ENCODE data around the gene VPS26B. TPM values are rescaled to one million over a fixed set of nuclear protein-coding genes. Genes with fewer than 3 reads are reported as not detected.

The VPS26B gene
- total and polyA plus RNA-seq, 9 of the 15 experiments (the other 6 are each of a cell fraction or from before 2014, with no cell fraction given): 3.5 to 43.3 (median 27.4) TPM

DNA sequence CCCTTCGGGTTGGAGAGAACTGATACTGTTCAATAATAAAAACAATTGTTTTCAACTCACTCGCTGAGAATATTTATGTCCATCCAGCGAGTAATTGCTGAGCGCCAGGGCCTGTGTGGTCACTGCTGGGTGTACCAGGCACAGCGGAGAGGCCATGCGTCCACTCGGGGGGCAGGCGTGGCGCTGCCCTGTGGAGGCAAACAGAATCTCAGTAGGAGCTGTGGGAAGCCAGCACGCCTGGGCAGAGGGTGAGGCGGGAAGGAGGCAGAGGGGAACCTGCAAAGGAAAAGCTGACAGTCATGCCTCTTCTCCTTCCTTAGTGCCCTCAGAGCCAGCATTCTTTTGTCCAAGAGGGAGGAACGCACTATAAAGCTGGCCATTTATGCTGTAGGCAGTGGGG is 63.1 kb downstream of the VPS26B start:
- H3K9me3 ChIP-seq (replicated peaks; ENCODE audit: control insufficient read depth, insufficient read depth, low read depth, low read length): no peaks in the 10 kb centered on the region
- POLR2A ChIA-PET: interaction anchor here (0.6 kb wide), 1 partner anchor 239 kb away, joined by 3 read pairs; no protein-coding TSS in a partner anchor
- CTCF ChIA-PET (ENCODE audit: low intra/inter-chr PET ratio): no interaction called here
- no peak overlapping the region for H3K4me2 ChIP-seq (ENCODE audit: insufficient read depth, low read length)
- no peak for ATAC-seq
- intact Hi-C loops (cut with micrococcal nuclease) (no loop called here), in situ Hi-C loops (cut with MboI) (no loop called here)
- H3K4me3 ChIP-seq: no peak overlapping the region
- no peak overlapping the region for H3K9ac ChIP-seq (ENCODE audit: insufficient read depth in 1 of 2, low read depth in 2 of 2, low read length in 2 of 2)
- no peak for DNase-seq (ENCODE audit: extremely low read depth in 1 of 4, low spot score in 3 of 4)
- TF ChIP-seq ETV6 (IDR thresholded peaks at IDR 0.05; ENCODE audit: borderline replicate concordance in 1 of 2, low read depth in 2 of 2, low read length in 1 of 2) (no peak), ETV6 (CRISPR knock-in tag; IDR thresholded peaks at IDR 0.05; ENCODE audit: borderline replicate concordance) (no peak), ZNF436 (CRISPR knock-in tag; IDR thresholded peaks at IDR 0.05) (no peak), TCF7L2 (IDR thresholded peaks at IDR 0.05; ENCODE audit: low read depth, low read length) (no peak), RHOXF2B (CRISPR knock-in tag; conservative IDR thresholded peaks at IDR 0.05) (no peak)
- no peak overlapping the region for H3K27ac ChIP-seq (ENCODE audit: extremely low read depth, low read depth, low read length)
- H3K27me3 ChIP-seq (ENCODE audit: control insufficient read depth in 2 of 2, insufficient read depth in 2 of 2, low read length in 2 of 2): peaks cover 7 to 35% of the 10 kb centered on the region in 2 experiments; a peak in 4 of 5 replicates
- no peaks in the 10 kb centered on the region for H3K36me3 ChIP-seq (ENCODE audit: control insufficient read depth, insufficient read depth, low read length)
- no peak for FAIRE-seq
- no peaks in the 10 kb centered on the region for H3K9me1 ChIP-seq (ENCODE audit: control insufficient read depth, insufficient read depth, low read length)
- H2AFZ ChIP-seq (ENCODE audit: low read depth, low read length): no peak overlapping the region
- 0 out of 2 replicates have a peak, but pooled peaks cover 1% of the 10 kb centered on the region for H4K20me1 ChIP-seq (replicated peaks; ENCODE audit: control insufficient read depth, insufficient read depth, low read length)
- H3K79me2 ChIP-seq (ENCODE audit: control insufficient read depth, insufficient read depth, low read length): no peaks in the 10 kb centered on the region
- WGBS (ENCODE audit: insufficient coverage, low coverage, missing lambda C conversion rate): 52% methylated on average over 12 of the region's 12 CpGs
- no TSS peak for BruUV-seq (replicated peaks)
- H3K4me1 ChIP-seq (replicated peaks in 1 of 2; ENCODE audit: control insufficient read depth in 2 of 2, insufficient read depth in 2 of 2, low read length in 2 of 2): peaks cover 5 to 15% of the 10 kb centered on the region in 2 experiments; a peak in 3 of 5 replicates

DNA sequence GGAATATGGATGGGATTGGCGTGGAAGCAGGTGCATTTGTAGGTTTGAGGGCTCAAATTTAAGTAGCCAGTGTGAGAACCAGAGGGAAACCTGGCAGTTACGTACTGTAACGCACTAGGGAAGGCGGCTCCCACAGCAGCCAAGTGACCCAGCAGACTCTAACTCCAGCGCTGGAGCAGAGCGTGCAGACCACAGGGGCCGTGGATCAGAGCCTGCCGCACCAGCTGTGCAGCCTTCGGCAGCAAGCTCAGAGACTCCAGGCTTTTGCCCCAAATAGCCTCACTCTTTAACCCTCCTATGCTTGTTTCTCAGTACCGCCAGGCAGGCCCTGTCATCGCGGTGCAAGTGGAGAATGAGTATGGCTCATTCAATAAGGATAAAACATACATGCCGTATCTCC is 64.0 kb downstream of the VPS26B start:
- 0 out of 3 replicates have a peak, but pooled peaks have one; percentile 11 for ATAC-seq
- H3K9me3 ChIP-seq (replicated peaks; ENCODE audit: control insufficient read depth, insufficient read depth, low read depth, low read length): no peaks in the 10 kb centered on the region
- H3K4me2 ChIP-seq (ENCODE audit: insufficient read depth, low read length): no peak overlapping the region
- in situ Hi-C loops (cut with MboI) (no loop called here), intact Hi-C loops (cut with micrococcal nuclease) (no loop called here)
- H3K36me3 ChIP-seq (ENCODE audit: control insufficient read depth, insufficient read depth, low read length): no peaks in the 10 kb centered on the region
- POLR2A ChIA-PET: no interaction called here
- peaks cover 14 to 35% of the 10 kb centered on the region in 2 experiments; a peak in 4 of 5 replicates for H3K27me3 ChIP-seq (ENCODE audit: control insufficient read depth in 2 of 2, insufficient read depth in 2 of 2, low read length in 2 of 2)
- H3K9me1 ChIP-seq (ENCODE audit: control insufficient read depth, insufficient read depth, low read length): no peaks in the 10 kb centered on the region
- no peaks in the 10 kb centered on the region for H4K20me1 ChIP-seq (replicated peaks; ENCODE audit: control insufficient read depth, insufficient read depth, low read length)
- DNase-seq (ENCODE audit: extremely low read depth in 1 of 4, low spot score in 3 of 4): no peak
- no peak for FAIRE-seq
- H3K9ac ChIP-seq (ENCODE audit: insufficient read depth in 1 of 2, low read depth in 2 of 2, low read length in 2 of 2): no peak overlapping the region; a peak in 1 of 4 replicates
- no peak overlapping the region for H3K4me3 ChIP-seq
- WGBS (ENCODE audit: insufficient coverage, low coverage, missing lambda C conversion rate): 74% methylated on average over 13 of the region's 13 CpGs
- BruUV-seq (replicated peaks): no TSS peak
- CTCF ChIA-PET (ENCODE audit: low intra/inter-chr PET ratio): no interaction called here
- no peak overlapping the region for H3K27ac ChIP-seq (ENCODE audit: extremely low read depth, low read depth, low read length)
- no peaks in the 10 kb centered on the region for H3K79me2 ChIP-seq (ENCODE audit: control insufficient read depth, insufficient read depth, low read length)
- 0 out of 2 replicates have a peak overlapping the region, but pooled peaks have one; percentile 15 for H2AFZ ChIP-seq (ENCODE audit: low read depth, low read length)
- peaks cover 5 to 13% of the 10 kb centered on the region in 2 experiments; a peak in 3 of 5 replicates for H3K4me1 ChIP-seq (replicated peaks in 1 of 2; ENCODE audit: control insufficient read depth in 2 of 2, insufficient read depth in 2 of 2, low read length in 2 of 2)
- no peak for TF ChIP-seq CBX1 (IDR thresholded peaks at IDR 0.05; ENCODE audit: low read depth)
- TF ChIP-seq SNAPC5 (CRISPR knock-in tag; IDR thresholded peaks at IDR 0.05): no peak
- TF ChIP-seq, protein P1, sequence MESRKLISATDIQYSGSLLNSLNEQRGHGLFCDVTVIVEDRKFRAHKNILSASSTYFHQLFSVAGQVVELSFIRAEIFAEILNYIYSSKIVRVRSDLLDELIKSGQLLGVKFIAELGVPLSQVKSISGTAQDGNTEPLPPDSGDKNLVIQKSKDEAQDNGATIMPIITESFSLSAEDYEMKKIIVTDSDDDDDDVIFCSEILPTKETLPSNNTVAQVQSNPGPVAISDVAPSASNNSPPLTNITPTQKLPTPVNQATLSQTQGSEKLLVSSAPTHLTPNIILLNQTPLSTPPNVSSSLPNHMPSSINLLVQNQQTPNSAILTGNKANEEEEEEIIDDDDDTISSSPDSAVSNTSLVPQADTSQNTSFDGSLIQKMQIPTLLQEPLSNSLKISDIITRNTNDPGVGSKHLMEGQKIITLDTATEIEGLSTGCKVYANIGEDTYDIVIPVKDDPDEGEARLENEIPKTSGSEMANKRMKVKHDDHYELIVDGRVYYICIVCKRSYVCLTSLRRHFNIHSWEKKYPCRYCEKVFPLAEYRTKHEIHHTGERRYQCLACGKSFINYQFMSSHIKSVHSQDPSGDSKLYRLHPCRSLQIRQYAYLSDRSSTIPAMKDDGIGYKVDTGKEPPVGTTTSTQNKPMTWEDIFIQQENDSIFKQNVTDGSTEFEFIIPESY (CRISPR knock-in tag; IDR thresholded peaks at IDR 0.05): no peak
- TF ChIP-seq PRPF4 (IDR thresholded peaks at IDR 0.05; ENCODE audit: insufficient read depth, low read depth, low read length, poor library complexity, severe bottlenecking): no peak
- TF ChIP-seq FOXA1 (IDR thresholded peaks at IDR 0.05; ENCODE audit: borderline replicate concordance): no peak
- no peak for TF ChIP-seq ELF2 (CRISPR knock-in tag; IDR thresholded peaks at IDR 0.05)
- TF ChIP-seq FOXK1 (CRISPR knock-in tag; IDR thresholded peaks at IDR 0.05; ENCODE audit: borderline replicate concordance): no peak
- no peak for TF ChIP-seq SMARCA4 (IDR thresholded peaks at IDR 0.05)
- no peak for TF ChIP-seq XRCC5 (IDR thresholded peaks at IDR 0.05; ENCODE audit: low read depth, low read length)
- TF ChIP-seq PTBP1 (IDR thresholded peaks at IDR 0.05; ENCODE audit: low read depth, low read length): no peak
- no peak for TF ChIP-seq HMG20A (CRISPR knock-in tag; conservative IDR thresholded peaks at IDR 0.05)

Data from K562 (cell line).